GM18519 (cell line): ENCODE results near the gene RGS3.
A peak's percentile ranks its signal among the peaks of the same experiment; 100 is the strongest.

Experiments used
- ATAC-seq: cut with Tn5 transposase; IDR thresholded peaks from one replicate; pipeline ENCODE4 v1.9.1; 2021; ENCODE audit warnings: mild to moderate bottlenecking, moderate library complexity; ENCODE audit not compliant: unreplicated experiment, low FRiP score

Gene RGS3

GRCh38 chr9:113568081-113568435 lies 104.5 kb downstream of the RGS3 start:
- ATAC-seq = no peak

GRCh38 chr9:113568571-113569321 lies 105.2 kb downstream of the RGS3 start:
- ATAC-seq = no peak

- ATAC-seq = no peak
Measured at GRCh38 chr9:113569472-113570060, 106.0 kb downstream of the RGS3 start.

GRCh38 chr9:113570106-113570505 lies 106.6 kb downstream of the RGS3 start:
- no peak for ATAC-seq

GRCh38 chr9:113570749-113571711 lies 107.5 kb downstream of the RGS3 start:
- ATAC-seq = no peak

GRCh38 chr9:113572076-113572861 lies 108.7 kb downstream of the RGS3 start:
- ATAC-seq = no peak

- no peak for ATAC-seq
Measured at GRCh38 chr9:113573046-113573958, 109.8 kb downstream of the RGS3 start.

GRCh38 chr9:113573959-113574352 lies 110.4 kb downstream of the RGS3 start:
- ATAC-seq = no peak

GRCh38 chr9:113574441-113575262 lies 111.1 kb downstream of the RGS3 start:
- ATAC-seq = no peak

GRCh38 chr9:113577525-113578261 lies 114.2 kb downstream of the RGS3 start:
- ATAC-seq = no peak

- ATAC-seq = no peak
Measured at GRCh38 chr9:113578279-113578865, 114.8 kb downstream of the RGS3 start.

- ATAC-seq = peak; percentile 45
Measured at GRCh38 chr9:113578882-113579282, 115.4 kb downstream of the RGS3 start.

GRCh38 chr9:113579283-113580040 lies 115.9 kb downstream of the RGS3 start:
- no peak for ATAC-seq

GRCh38 chr9:113580041-113580953 lies 116.8 kb downstream of the RGS3 start:
- no peak for ATAC-seq

- no peak for ATAC-seq
Measured at GRCh38 chr9:113580954-113581311, 117.4 kb downstream of the RGS3 start.
